KOPT-K1 (cell line): ENCODE data around the gene ZNF771.
"Not testable (repeated sequence)": the region's sequence is repeated elsewhere in the genome, so short reads cannot be mapped to it uniquely, and the experiment has no call there.

Experiments used
- H3K27ac ChIP-seq: fragments of 200-600 bp; sonication (generic); 2 replicates; pipeline ENCODE4 v1.5.1; 2016; ENCODE audit warnings: antibody characterized with exemption, mild to moderate bottlenecking, low read depth, low read length; ENCODE audit not compliant: poor library complexity, severe bottlenecking
- H3K36me3 ChIP-seq: fragments of 200-600 bp; sonication (generic); 2 replicates; pipeline ENCODE4 v1.5.1; 2017; ENCODE audit warnings: antibody characterized with exemption, mild to moderate bottlenecking, low read length, moderate library complexity; ENCODE audit not compliant: insufficient read depth
- H3K9me3 ChIP-seq: fragments of 200-600 bp; sonication (generic); 2 replicates; pipeline ENCODE4 v1.5.1; 2017; ENCODE audit warnings: antibody characterized with exemption, low read length, mild to moderate bottlenecking; ENCODE audit not compliant: insufficient read depth, poor library complexity, severe bottlenecking

The ZNF771 gene

GRCh38 chr16:30381291-30382041, 25.9 kb upstream of the ZNF771 start:
- peak overlapping the region; percentile 98 for H3K27ac ChIP-seq
- H3K9me3 ChIP-seq, result no peaks in the 10 kb centered on the region
- peaks cover 18% of the 10 kb centered on the region for H3K36me3 ChIP-seq

GRCh38 chr16:30382111-30382881, 25.1 kb upstream of the ZNF771 start, which contains the start of gene SEPTIN1:
Gene SEPTIN1 (minus strand): TSS chr16:30382561. CDS start chr16:30382542, 19 bp downstream.
- H3K9me3 ChIP-seq, result no peaks in the 10 kb centered on the region
- H3K27ac ChIP-seq, result peak within 1 kb of the TSS; percentile 98
- H3K36me3 ChIP-seq, result peaks cover 17% of the 10 kb centered on the region

- Histone ChIP-seq H3K9me3 (no peaks in the 10 kb centered on the region), H3K27ac (peak overlapping the region; percentile 98), H3K36me3 (peaks cover 17% of the 10 kb centered on the region)
Measured at GRCh38 chr16:30383521-30383920, 23.9 kb upstream of the ZNF771 start.

- peaks cover 21% of the 10 kb centered on the region for H3K36me3 ChIP-seq
- H3K27ac ChIP-seq, result peak overlapping the region; percentile 85
- no peaks in the 10 kb centered on the region for H3K9me3 ChIP-seq
Measured at GRCh38 chr16:30394592-30395154, 12.7 kb upstream of the ZNF771 start.

- H3K36me3 ChIP-seq, result peaks cover 21% of the 10 kb centered on the region
- H3K9me3 ChIP-seq, result no peaks in the 10 kb centered on the region
- H3K27ac ChIP-seq, result peak within 1 kb of the TSS; percentile 85
Measured at GRCh38 chr16:30395155-30395991, 12.0 kb upstream of the ZNF771 start, which contains the start of gene ZNF48. Gene ZNF48 (plus strand): TSS chr16:30395420. CDS start chr16:30395795, 375 bp downstream.

- no peaks in the 10 kb centered on the region for H3K9me3 ChIP-seq
- H3K27ac ChIP-seq, result peak overlapping the region; percentile 85
- peaks cover 21% of the 10 kb centered on the region for H3K36me3 ChIP-seq
Measured at GRCh38 chr16:30395992-30396585, 11.3 kb upstream of the ZNF771 start.

GRCh38 chr16:30396627-30397026, 10.8 kb upstream of the ZNF771 start:
- not testable (repeated sequence) for H3K9me3 ChIP-seq, H3K27ac ChIP-seq
- peaks cover 21% of the 10 kb centered on the region for H3K36me3 ChIP-seq

- peaks cover 21% of the 10 kb centered on the region for H3K36me3 ChIP-seq
- no peak overlapping the region for H3K27ac ChIP-seq
- no peaks in the 10 kb centered on the region for H3K9me3 ChIP-seq
Measured at GRCh38 chr16:30397056-30397455, 10.3 kb upstream of the ZNF771 start.

GRCh38 chr16:30397776-30398660, 9.4 kb upstream of the ZNF771 start:
- H3K27ac ChIP-seq, result no peak overlapping the region
- H3K36me3 ChIP-seq, result peaks cover 21% of the 10 kb centered on the region
- no peaks in the 10 kb centered on the region for H3K9me3 ChIP-seq

GRCh38 chr16:30398661-30399434, 8.6 kb upstream of the ZNF771 start:
- Histone ChIP-seq H3K27ac (no peak overlapping the region), H3K36me3 (peaks cover 21% of the 10 kb centered on the region)

GRCh38 chr16:30399435-30400186, 7.8 kb upstream of the ZNF771 start:
- no peaks in the 10 kb centered on the region for H3K9me3 ChIP-seq
- peak overlapping the region; percentile 57 for H3K27ac ChIP-seq
- peaks cover 21% of the 10 kb centered on the region for H3K36me3 ChIP-seq

More at GRCh38 chr16:30398661-30399434, 8.6 kb upstream of the ZNF771 start:
- H3K9me3 ChIP-seq, result no peaks in the 10 kb centered on the region

GRCh38 chr16:30401768-30402425, 5.5 kb upstream of the ZNF771 start:
- H3K27ac ChIP-seq, result no peak overlapping the region
- H3K36me3 ChIP-seq, result peaks cover 20% of the 10 kb centered on the region
- no peaks in the 10 kb centered on the region for H3K9me3 ChIP-seq
